ENCODE results near the gene GAB2.
"Not testable (repeated sequence)": the region's sequence is repeated elsewhere in the genome, so short reads cannot be mapped to it uniquely, and the experiment has no call there.

The GAB2 gene

DNA sequence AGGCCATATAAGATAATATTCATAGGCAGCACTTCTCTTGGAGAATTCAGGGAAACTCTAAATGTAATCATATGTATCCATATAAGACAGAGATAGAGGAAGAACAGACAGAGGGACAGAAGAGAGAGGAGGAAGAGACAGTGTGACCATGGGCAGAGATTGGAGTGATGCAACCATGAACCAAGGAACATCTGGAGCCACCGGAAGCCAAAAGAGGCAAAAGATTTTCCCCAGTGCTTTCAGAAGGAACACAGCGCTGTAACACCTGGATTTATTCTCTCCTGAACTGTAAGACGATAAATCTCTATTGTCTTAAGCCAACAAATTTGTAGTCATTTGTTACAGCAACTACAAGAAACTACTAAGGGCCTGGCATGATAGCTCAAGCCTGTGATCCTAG lies 57.7 kb downstream of the GAB2 start:
- no peaks in the 10 kb centered on the region for H3K27me3 ChIP-seq (replicated peaks)
- TF ChIP-seq CTCF (IDR thresholded peaks at IDR 0.05; ENCODE audit: low read depth, low read length, missing control alignments): no peak
- H3K27ac ChIP-seq: no peak overlapping the region
- no peak overlapping the region for H3K4me3 ChIP-seq (ENCODE audit: low read depth, low read length)
- H3K36me3 ChIP-seq (replicated peaks): no peaks in the 10 kb centered on the region
- in situ Hi-C loops (cut with HindIII; ENCODE audit: low pct_ligation_motif_present, low sequenced_read_pairs): no loop called here
- DNase-seq: no peak

DNA sequence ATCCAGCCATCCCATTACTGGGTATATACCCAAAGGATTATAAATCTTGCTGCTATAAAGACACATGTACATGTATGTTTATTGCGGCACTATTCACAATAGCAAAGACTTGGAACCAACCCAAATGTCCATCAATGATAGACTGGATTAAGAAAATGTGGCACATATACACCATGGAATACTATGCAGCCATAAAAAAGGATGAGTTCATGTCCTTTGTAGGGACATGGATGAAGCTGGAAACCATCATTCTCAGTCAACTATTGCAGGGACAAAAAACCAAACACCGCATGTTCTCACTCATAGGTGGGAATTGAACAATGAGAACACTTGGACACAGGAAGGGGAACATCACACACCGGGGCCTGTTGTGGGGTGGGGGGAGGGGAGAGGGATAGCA lies 59.7 kb downstream of the GAB2 start:
- H3K27ac ChIP-seq; H3K36me3 ChIP-seq (replicated peaks); DNase-seq; H3K27me3 ChIP-seq (replicated peaks); H3K4me3 ChIP-seq (ENCODE audit: low read depth, low read length); in situ Hi-C loops (cut with HindIII; ENCODE audit: low pct_ligation_motif_present, low sequenced_read_pairs): not testable (repeated sequence)

DNA sequence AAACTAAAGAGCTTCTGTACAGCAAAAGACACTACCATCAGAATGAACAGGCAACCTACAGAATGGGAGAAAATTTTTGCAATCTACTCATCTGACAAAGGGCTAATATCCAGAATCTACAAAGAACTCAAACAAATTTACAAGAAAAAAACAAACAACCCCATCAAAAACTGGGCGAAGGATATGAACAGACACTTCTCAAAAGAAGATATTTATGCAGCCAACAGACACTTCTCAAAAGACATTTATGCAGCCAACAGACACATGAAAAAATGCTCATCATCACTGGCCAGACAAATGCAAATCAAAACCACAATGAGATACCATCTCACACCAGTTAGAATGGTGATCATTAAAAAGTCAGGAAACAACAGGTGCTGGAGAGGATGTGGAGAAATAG lies 60.2 kb downstream of the GAB2 start:
- H3K36me3 ChIP-seq (replicated peaks); H3K4me3 ChIP-seq (ENCODE audit: low read depth, low read length); in situ Hi-C loops (cut with HindIII; ENCODE audit: low pct_ligation_motif_present, low sequenced_read_pairs); DNase-seq; H3K27me3 ChIP-seq (replicated peaks); H3K27ac ChIP-seq: not testable (repeated sequence)

- in situ Hi-C loops (cut with HindIII; ENCODE audit: low pct_ligation_motif_present, low sequenced_read_pairs); DNase-seq; H3K4me3 ChIP-seq (ENCODE audit: low read depth, low read length); H3K27ac ChIP-seq; H3K36me3 ChIP-seq (replicated peaks); H3K27me3 ChIP-seq (replicated peaks): not testable (repeated sequence)
These were observed 61.9 kb downstream of the GAB2 start for GRCh38 chr11:78355742-78356141.

DNA sequence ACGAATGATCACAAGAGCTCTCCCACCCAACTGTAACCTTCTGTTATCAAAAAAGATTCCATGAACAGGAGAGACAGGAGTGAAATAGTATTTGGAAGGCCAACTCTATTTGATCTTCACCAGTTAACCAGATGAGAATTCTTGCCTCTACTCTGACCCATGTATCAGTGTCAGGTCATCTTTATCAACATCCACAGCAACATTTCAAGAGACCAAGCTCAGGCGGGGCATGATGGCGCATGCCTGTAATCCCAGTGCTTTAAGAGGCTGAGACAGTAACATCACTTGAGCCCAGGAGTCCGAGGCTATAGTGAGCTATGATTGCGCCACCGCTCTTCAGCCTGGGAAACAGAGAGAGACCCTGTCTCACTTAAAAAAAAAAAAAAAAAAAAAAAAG lies 62.3 kb downstream of the GAB2 start:
- Histone ChIP-seq H3K27me3 (replicated peaks) (no peaks in the 10 kb centered on the region), H3K27ac (no peak overlapping the region), H3K4me3 (ENCODE audit: low read depth, low read length) (no peak overlapping the region), H3K36me3 (replicated peaks) (no peaks in the 10 kb centered on the region)
- no peak for TF ChIP-seq CTCF (IDR thresholded peaks at IDR 0.05; ENCODE audit: low read depth, low read length, missing control alignments)
- DNase-seq: no peak
- in situ Hi-C loops (cut with HindIII; ENCODE audit: low pct_ligation_motif_present, low sequenced_read_pairs): no loop called here

GRCh38 chr11:78354408-78355308 lies 63.0 kb downstream of the GAB2 start:
- Histone ChIP-seq H3K27ac (no peak overlapping the region), H3K36me3 (replicated peaks) (no peaks in the 10 kb centered on the region), H3K4me3 (ENCODE audit: low read depth, low read length) (no peak overlapping the region), H3K27me3 (replicated peaks) (no peaks in the 10 kb centered on the region)
- no peak for DNase-seq
- in situ Hi-C loops (cut with HindIII; ENCODE audit: low pct_ligation_motif_present, low sequenced_read_pairs): no loop called here
- no peak for TF ChIP-seq CTCF (IDR thresholded peaks at IDR 0.05; ENCODE audit: low read depth, low read length, missing control alignments)

DNA sequence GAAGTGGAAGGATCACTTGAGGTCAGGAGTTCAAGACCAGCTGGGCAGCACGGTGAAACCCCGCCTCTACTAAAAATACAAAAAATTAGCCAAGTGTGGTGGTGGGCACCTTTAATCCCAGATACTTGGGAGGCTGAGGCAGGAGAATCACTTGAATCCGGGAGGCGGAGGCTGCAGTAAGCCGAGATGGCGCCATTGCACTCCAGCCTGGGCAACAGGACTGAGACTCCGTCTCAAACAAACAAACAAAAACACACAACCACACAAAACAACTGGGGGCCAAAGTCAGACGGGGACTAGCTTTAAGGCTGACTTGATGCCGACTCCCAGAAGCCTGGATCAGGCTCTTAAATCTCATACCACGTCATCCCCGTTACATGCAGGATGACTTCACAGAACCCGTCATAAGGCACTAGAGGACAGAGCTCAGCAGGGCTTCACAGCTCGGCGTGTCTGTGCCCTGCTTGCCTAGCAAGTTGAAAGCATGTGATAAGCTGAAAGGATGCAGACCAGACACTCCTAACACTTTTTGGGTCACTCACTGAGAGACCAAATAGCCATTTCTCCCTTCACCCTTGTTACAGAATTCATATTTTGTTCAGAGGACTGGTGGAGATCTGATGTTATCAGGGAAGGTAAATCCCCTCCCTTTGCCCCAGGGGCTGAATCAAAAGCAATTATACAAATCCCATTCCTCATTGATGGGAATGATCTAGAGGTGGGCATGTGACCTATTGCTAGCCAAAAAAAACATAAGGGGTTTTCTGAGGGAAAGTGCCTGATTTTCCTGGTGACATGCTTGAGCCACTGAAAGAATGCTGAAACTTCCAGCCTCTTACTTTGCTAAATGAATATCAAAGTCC lies 65.4 kb downstream of the GAB2 start:
- no peak for DNase-seq
- Histone ChIP-seq H3K36me3 (replicated peaks) (no peaks in the 10 kb centered on the region), H3K27ac (no peak overlapping the region), H3K4me3 (ENCODE audit: low read depth, low read length) (no peak overlapping the region), H3K27me3 (replicated peaks) (no peaks in the 10 kb centered on the region)
- in situ Hi-C loops (cut with HindIII; ENCODE audit: low pct_ligation_motif_present, low sequenced_read_pairs): no loop called here
- no peak for TF ChIP-seq CTCF (IDR thresholded peaks at IDR 0.05; ENCODE audit: low read depth, low read length, missing control alignments)

All from brain microvascular endothelial cell (primary cell).